A204.1 (cell line): ENCODE measurements around the gene USP44.
"Not testable (repeated sequence)": the region's sequence is repeated elsewhere in the genome, so short reads cannot be mapped to it uniquely, and the experiment has no call there.

Source experiments
- FAIRE-seq: peaks from 2 replicates; lab custom pipeline; 2012; peaks lifted over from hg19 to GRCh38; lab: Jason Lieb, UNC

Gene USP44

GRCh38 chr12:95551305-95551704 lies at the start of gene USP44:
Gene USP44 (minus strand): TSS chr12:95551476. CDS start chr12:95534256, 17,220 bp downstream.
- no peak for FAIRE-seq

DNA sequence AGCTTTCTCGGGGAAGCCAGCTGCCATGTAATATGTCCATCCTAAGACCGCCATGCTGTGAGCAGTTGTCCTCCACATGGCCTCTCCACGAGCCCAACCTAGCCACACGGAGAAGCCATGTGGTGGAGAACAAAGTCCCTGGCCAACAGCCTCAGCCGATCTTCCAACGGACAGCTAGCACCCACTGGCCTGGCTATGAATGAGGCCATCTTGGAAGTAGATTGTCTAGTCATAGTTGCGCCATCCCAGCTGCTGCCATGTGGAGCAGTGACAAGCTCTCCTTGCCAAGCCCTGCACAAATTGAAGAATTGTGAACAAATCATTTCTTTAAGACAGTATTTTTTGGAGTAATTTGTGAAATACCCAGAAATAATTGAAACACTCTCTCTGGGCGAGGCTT lies 49.3 kb upstream of the USP44 start:
- FAIRE-seq: no peak

DNA sequence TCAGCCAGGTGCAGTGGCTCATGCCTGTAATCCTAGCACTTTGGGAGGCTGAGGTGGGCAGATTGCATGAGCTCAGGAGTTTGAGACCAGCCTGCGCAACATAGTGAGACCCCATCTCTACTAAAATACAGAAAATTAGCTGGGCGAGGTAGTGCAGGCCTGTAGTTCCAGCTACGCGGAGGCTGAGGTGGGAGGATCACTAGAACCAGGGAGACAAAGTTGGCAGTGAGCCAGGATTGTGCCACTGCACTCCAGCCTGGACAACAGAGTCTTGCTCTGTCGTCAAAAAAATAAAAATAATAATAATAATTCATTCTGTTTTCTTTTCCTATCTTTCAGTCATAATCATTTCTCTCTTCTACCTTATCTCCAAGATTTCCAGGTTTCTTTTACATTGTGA lies 48.6 kb upstream of the USP44 start:
- FAIRE-seq: no peak

GRCh38 chr12:95594136-95594535 lies 42.9 kb upstream of the USP44 start:
- no peak for FAIRE-seq

GRCh38 chr12:95593266-95593871 lies 42.1 kb upstream of the USP44 start:
- FAIRE-seq: no peak

DNA sequence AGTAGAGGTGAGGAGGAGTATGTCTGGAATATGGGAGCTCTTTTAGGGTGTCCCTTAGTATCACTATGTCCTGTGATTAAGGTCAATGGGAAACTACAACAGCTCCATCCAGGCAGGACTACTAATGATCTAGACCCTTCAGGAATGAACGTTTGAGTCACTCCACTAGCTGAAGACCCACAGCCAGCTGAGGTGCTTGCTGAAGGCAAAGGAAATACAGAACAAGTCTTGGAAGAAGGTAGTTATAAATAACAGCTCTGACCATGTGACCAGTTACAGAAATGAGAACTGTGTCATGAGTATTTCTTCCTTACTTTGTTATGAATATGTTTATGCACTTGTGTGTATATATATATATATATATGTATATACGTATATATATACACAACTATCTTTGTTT lies 40.5 kb upstream of the USP44 start:
- no peak for FAIRE-seq

GRCh38 chr12:95590775-95591174 lies 39.5 kb upstream of the USP44 start:
- no peak for FAIRE-seq

- no peak for FAIRE-seq
Measured at GRCh38 chr12:95583933-95584332, 32.7 kb upstream of the USP44 start.

GRCh38 chr12:95582230-95583058 lies 31.2 kb upstream of the USP44 start:
- FAIRE-seq: peak; percentile 78

GRCh38 chr12:95577820-95578219 lies 26.5 kb upstream of the USP44 start:
- no peak for FAIRE-seq

GRCh38 chr12:95574799-95575452 lies 23.6 kb upstream of the USP44 start:
- FAIRE-seq: no peak

DNA sequence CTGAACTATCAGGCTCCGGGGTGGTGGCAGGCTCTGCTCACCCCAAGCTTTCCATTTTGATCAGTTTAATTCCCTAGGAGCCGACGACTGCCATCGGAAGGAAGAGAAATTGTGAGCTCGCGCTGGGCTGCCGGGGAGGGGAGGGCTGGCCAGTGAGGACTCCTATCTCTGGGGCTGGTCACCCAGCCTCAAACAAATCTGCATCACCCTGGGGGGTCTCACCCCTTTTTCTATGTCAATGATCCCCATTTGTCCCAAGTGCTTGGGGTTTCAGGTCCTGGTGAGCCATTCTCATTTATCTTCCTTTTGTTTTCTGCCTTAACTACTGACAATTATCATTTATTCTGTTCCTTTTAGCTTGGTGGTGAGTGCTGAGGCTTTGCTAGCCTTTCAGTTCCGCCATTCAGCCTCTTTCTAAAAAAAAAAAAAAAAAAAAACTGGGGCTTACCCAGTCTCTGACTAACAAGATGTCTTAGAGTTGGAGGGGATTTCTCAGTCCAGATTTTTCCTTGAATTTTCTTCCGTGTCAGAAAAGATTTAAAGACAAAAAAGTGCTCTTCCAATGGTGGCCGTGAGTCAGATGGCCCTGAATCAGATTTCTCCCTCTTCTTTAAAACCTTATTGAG lies 22.8 kb upstream of the USP44 start:
- no peak for FAIRE-seq

DNA sequence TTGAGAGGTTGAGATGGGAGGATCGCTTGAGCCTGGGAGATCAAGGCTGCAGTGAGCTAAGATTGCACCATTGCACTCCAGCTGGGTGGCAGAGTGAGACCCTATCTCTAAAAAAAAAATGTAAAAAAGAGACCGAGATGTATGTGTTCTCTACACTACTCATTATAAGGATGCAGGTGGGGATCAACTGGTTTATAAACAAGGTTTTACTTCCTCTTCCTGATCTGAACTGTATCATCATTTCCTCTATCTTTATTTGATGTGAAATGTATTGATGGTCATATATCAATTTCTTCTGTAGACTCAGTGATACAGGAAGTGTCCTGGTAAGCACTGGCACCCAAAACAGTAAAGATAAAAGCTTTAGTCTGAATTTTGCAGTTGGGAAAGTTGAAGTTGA lies 20.1 kb upstream of the USP44 start:
- FAIRE-seq: no peak

- not testable (repeated sequence) for FAIRE-seq
Measured at GRCh38 chr12:95568045-95568444, 16.8 kb upstream of the USP44 start.

- no peak for FAIRE-seq
Measured at GRCh38 chr12:95557625-95558024, 6.3 kb upstream of the USP44 start.

- FAIRE-seq: no peak
Measured at GRCh38 chr12:95554532-95555071, 3.3 kb upstream of the USP44 start.

GRCh38 chr12:95553197-95553943 lies 2.1 kb upstream of the USP44 start:
- FAIRE-seq: no peak

- no peak for FAIRE-seq
Measured at GRCh38 chr12:95551913-95552516, 739 bp upstream of the USP44 start.

DNA sequence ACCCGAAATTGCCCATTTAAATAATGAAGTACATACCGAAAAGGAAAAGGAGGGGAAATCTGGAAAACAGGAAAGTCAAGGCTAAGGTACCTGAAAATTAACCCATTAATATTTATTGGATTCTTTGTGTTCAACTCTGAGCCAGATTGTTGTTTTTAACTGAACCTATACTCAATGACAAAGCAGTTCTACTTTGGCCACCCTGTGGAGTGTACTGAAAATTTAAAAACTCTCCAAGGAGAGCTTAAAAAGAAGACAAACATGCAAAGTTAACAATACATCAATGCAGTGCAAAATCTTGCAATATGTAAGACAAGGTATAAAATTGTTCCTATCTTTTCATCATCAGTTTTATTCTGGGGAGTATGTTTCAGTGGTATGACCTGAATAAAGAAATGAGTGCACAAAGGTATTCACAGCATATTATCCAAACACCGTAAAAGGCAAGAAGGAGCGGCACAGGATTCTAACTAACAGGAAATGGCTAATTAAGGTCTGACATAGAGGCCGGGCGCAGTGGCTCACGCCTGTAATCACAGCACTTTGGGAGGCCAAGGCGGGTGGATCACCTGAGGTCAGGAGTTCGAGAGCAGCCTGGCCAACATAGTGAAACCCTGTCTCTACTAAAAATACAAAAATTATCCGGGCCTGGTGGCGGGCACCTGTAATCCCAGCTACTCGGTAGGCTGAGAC lies 1.7 kb downstream of the USP44 start:
- FAIRE-seq: no peak

DNA sequence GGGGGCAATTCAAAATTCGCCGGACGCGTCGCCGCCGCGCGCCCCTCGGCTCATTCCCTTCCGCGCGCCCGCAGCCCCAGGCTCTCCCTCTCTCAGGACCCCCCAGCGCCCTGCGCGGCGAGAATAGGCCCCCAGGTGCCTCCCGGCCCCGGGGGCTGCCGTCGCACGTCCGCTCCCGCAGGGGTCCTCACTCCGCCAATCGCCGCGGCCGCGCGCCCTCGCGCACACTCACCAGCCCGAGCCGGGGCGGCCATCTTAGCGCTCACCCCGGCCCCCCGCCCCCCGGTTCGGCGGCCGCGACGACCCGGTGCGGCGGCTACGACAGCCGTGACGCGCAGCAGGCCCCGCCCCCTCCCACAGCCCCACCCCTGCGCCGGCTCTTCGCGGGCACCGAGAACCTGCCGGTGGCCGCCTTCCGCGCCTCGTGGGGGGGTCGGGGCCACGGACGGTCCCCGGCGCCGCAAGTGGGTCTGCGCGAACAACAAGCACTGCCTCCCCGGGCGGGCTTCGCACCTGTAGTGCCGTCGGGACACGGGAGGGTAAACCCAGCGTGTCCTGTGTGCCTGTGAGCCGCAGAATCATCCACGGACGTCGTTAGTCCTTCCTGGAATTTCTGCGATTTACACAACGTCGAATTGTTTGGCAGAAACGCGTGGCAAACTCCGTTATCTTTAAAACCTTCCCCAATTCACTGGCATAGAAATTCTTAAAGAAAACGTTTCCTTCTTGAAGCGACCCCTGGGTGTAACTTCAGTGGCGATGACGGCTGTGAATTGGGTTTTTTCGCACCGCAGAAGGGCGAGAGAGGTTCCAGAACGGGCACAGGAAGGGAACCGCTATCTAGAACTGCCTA lies 2.5 kb downstream of the USP44 start:
- no peak for FAIRE-seq
